HG02970 (cell line): ENCODE measurements around the gene LYRM9.
"Not testable (repeated sequence)": the region's sequence is repeated elsewhere in the genome, so short reads cannot be mapped to it uniquely, and the experiment has no call there.

ENCODE experiments used
- ATAC-seq: cut with Tn5 transposase; IDR thresholded peaks from one replicate; pipeline ENCODE4 v1.9.1; 2021; ENCODE audit warnings: mild to moderate bottlenecking, moderate library complexity, moderate number of reproducible peaks; ENCODE audit not compliant: unreplicated experiment, low FRiP score

LYRM9 gene

DNA sequence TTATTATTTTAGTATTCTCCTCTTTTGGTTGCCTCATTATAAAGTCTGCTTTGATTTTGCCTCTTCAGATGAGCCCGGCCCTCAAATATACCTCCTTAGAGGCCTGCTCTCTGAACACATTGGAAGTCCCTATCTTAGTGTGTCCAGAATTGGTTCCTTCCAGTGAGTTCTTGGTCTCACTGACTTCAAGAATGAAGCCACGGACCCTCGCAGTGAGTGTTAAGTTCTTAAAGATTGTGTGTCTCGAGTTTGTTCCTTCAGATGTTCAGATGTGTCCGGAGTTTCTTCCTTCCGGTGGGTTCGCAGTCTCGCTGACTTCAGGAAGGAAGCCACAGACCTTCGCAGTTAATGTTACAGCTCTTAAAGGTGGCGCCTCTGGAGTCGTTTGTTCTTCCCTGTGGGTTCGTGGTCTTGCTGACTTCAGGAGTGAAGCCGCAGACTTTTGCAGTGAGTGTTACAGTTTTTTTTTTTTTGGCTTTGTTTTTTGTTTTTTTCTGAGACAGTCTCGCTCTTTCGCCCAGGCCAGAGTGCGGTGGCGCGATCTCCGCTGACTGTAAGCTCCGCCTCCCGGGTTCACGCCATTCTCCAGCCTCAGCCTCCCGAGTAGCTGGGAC is 47.0 kb downstream of the LYRM9 start:
- no peak for ATAC-seq

- no peak for ATAC-seq
Observed at GRCh38 chr17:27845264-27846041, 47.7 kb downstream of the LYRM9 start.

- ATAC-seq = no peak
Observed at GRCh38 chr17:27840688-27841087, 52.5 kb downstream of the LYRM9 start.

- ATAC-seq = not testable (repeated sequence)
Observed at GRCh38 chr17:27840406-27840678, 52.8 kb downstream of the LYRM9 start.

- ATAC-seq = not testable (repeated sequence)
Observed at GRCh38 chr17:27839571-27840405, 53.4 kb downstream of the LYRM9 start.

DNA sequence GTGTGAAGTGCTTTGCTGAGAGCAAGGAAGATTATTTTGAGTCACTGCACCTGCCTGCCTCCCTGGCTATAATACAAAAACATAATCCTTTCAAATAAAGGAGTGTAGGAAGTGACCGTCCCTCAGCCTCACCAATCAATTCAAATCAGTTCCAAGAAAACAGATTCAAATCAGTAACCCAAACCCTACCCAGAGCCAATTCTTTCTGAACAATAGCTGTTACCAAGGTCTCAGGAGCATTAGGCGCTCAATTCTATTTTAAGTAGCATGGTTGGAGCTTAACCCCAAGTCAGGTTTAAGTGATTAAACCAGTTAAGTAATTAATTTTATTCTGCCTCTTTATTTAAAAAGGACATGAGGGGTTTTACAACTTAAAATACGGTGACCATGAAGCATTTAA is 54.6 kb downstream of the LYRM9 start:
- ATAC-seq = not testable (repeated sequence)

DNA sequence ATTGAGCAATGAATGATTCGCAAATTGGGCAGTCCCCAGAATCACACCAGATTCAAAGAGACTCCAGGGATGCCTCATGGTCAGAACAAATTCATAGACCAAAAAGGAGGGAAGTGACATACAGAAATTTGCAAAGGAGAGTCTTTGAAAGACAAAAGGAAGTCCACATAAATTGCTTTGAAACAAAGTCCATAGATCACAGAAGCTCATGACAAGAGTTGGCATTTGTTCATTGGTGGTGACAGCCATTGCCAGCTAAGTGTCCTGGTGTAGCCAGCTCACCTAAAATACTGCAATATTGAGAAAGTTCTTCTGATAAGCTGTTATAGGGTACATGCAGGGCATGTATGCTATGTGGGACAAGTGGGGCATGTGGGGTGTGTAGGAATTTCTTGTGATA is 55.4 kb downstream of the LYRM9 start:
- ATAC-seq = not testable (repeated sequence)

- no peak for ATAC-seq
Observed at GRCh38 chr17:27836651-27837050, 56.5 kb downstream of the LYRM9 start.

DNA sequence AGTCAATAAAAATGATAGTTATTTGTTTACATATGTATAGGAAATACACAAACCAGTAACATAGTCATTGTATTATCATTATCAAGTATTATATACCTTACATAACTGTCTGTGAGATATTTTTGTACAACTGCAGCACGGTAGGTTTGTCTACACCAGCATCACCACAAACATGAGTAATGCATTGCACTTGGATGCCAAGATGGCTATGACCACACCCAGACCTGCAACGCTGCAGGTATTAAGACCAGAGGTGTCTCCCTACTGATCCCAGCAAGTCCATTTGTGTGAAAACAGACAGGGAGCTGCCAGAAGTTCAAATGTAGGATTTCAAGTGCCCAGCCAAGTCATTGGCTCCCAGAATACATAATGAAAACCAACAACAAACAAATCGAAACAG is 58.6 kb downstream of the LYRM9 start:
- ATAC-seq = no peak

- ATAC-seq = no peak
Observed at GRCh38 chr17:27832831-27833230, 60.3 kb downstream of the LYRM9 start.

GRCh38 chr17:27829888-27830287 is 63.3 kb downstream of the LYRM9 start:
- not testable (repeated sequence) for ATAC-seq

DNA sequence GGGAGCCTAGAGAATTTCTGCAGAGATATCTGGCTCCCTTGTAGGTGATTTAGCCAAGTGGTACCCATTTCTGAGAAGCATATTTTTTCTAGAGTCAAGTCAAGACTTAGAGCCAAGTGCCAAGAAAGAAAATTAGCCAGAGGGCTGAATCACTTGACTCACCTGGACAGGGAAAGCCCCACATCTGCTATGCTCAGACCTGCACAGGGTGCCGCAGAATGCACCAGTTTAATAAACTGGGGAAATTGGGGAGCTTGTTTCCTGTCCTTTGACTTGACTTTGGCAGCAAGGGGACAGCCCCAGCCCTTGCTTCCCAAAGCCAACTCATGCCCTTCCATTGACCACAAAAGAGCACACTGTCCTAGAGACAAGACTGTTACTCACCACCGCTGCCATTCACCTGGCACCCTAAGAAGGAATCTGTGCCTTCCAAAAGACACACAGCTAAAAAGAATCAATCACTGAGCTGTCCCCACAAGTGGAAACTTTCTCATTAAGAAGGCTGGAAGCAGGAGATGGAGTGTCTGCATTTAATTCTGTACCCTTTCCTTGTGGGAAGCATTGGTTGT is 63.9 kb downstream of the LYRM9 start:
- not testable (repeated sequence) for ATAC-seq
